ENCODE measurements around the gene TSGA10IP.

Gene TSGA10IP

DNA sequence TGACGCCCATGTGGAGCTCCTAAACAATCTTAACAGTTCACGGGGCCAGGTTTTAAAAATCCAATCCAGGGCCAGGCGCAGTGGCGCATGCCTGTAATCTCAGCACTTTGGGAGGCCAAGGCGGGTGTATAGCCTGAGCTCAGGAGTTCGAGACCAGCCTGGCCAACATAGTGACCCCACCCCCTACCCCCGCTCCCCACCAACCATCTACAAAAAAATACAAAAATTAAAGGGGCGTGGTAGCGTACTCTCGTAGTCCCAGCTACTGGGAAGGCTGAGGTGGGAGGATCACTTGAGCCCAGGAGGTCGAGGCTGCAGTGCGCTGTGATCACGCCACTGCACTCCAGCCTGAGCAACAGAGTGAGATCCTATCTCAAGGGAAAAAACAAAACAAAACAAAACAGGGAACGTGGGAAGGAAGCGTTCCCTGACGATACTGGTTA lies 15.6 kb downstream of the TSGA10IP start:
- CTCF ChIA-PET = interaction anchor here (1.0 to 3.2 kb wide), 5 partner anchors 10 to 70 kb away, joined by 3 to 6 read pairs (median 5); partner anchors contain the start of gene CCDC85B
- peak overlapping the region; percentile 67 to 96 (median 90) for H3K4me3 ChIP-seq (ENCODE audit: control insufficient read depth in 1 of 7, extremely low read depth in 1 of 7, insufficient read depth in 4 of 7, low read depth in 2 of 7, low read length in 6 of 7)

GRCh38 chr11:65961267-65962140 lies 16.2 kb downstream of the TSGA10IP start, which contains the start of gene SART1:
SART1 (plus strand) TSS chr11:65961734; CDS start chr11:65961781, 47 bp downstream.
- POLR2A ChIA-PET = interaction anchor here (0.9 to 1.2 kb wide), 4 partner anchors 38 to 70 kb away, joined by 3 to 5 read pairs (median 4); partner anchors contain the start of gene FOSL1
- under 1% methylated on average over 84 of the region's 97 CpGs for WGBS (ENCODE audit: insufficient coverage)

More for the DNA sequence above, 15.6 kb downstream of the TSGA10IP start:
- Histone ChIP-seq H3K4me1 (ENCODE audit: control extremely low read depth in 1 of 4, control insufficient read depth in 4 of 4, insufficient read depth in 4 of 4, low read length in 3 of 4) (peaks cover 12 to 29% (median 22%) of the 10 kb centered on the region in 4 experiments), H3K36me3 (ENCODE audit: control insufficient read depth in 4 of 4, insufficient read depth in 4 of 4, low read length in 3 of 4) (peaks cover 0 to 23% (median 20%) of the 10 kb centered on the region in 4 experiments), H3K9me3 (ENCODE audit: control extremely low read depth in 1 of 5, control insufficient read depth in 4 of 5, insufficient read depth in 2 of 5, low read depth in 1 of 5, low read length in 4 of 5) (no peaks in the 10 kb centered on the region), H3K27ac (ENCODE audit: insufficient read depth in 1 of 2, low read depth in 1 of 2, low read length in 2 of 2, poor library complexity in 1 of 2, severe bottlenecking in 2 of 2) (peak overlapping the region; percentile 92 to 95), H3K27me3 (replicated peaks in 2 of 5; ENCODE audit: control insufficient read depth in 4 of 5, insufficient read depth in 5 of 5, low read length in 4 of 5) (no peaks in the 10 kb centered on the region)
- DNase-seq = peak in 1 of 3 donors; percentile 12
- 55% methylated on average over 7 of the region's 16 CpGs for WGBS (ENCODE audit: insufficient coverage)
- POLR2A ChIA-PET = interaction anchor here (0.9 to 1.2 kb wide), 3 partner anchors 37 to 69 kb away, joined by 3 to 5 read pairs (median 4); no protein-coding TSS in a partner anchor

DNA sequence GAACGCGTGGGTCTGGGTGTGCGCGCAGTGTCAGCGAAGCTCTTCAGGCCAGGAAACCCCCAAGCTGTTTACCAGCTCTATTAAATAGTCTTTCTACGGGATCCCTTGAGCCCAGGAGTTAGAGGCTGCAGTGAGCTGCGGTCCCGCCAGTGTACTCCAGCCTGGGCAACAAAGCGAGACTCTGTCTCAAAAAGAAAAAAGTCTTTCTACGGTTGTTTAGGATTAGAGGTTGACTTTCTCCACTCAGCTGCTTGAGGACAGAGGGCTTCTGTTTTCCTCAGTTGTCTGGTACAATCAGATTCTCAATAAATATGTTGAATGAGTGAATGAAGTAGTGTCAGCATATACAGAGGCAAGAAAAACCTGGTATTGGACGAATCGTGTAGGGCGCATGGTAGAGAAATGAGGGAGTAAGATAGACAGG lies 16.9 kb downstream of the TSGA10IP start:
- ChIA-PET POLR2A (interaction anchor here (0.5 to 1.2 kb wide), 2 partner anchors 47 to 62 kb away, joined by 3 read pairs; partner anchors contain the start of gene FOSL1), CTCF (interaction anchor here (0.6 to 3.2 kb wide), 4 partner anchors 9 to 68 kb away, joined by 3 to 6 read pairs (median 3); no protein-coding TSS in a partner anchor)
- 4% methylated on average over 13 of the region's 13 CpGs for WGBS (ENCODE audit: insufficient coverage)
- H3K27ac ChIP-seq (ENCODE audit: insufficient read depth in 1 of 2, low read depth in 1 of 2, low read length in 2 of 2, poor library complexity in 1 of 2, severe bottlenecking in 2 of 2) = peak overlapping the region; percentile 34 to 95
- no peaks in the 10 kb centered on the region for H3K9me3 ChIP-seq (ENCODE audit: control extremely low read depth in 1 of 5, control insufficient read depth in 4 of 5, insufficient read depth in 2 of 5, low read depth in 1 of 5, low read length in 4 of 5)
- H3K27me3 ChIP-seq (replicated peaks in 2 of 5; ENCODE audit: control insufficient read depth in 4 of 5, insufficient read depth in 5 of 5, low read length in 4 of 5) = no peaks in the 10 kb centered on the region
- peak overlapping the region in 6 of 7 experiments; percentile 67 to 96 (median 90) for H3K4me3 ChIP-seq (ENCODE audit: control insufficient read depth in 1 of 7, extremely low read depth in 1 of 7, insufficient read depth in 4 of 7, low read depth in 2 of 7, low read length in 6 of 7)
- H3K36me3 ChIP-seq (ENCODE audit: control insufficient read depth in 4 of 4, insufficient read depth in 4 of 4, low read length in 3 of 4) = peaks cover 2 to 36% (median 32%) of the 10 kb centered on the region in 4 experiments
- H3K4me1 ChIP-seq (ENCODE audit: control extremely low read depth in 1 of 4, control insufficient read depth in 4 of 4, insufficient read depth in 4 of 4, low read length in 3 of 4) = peaks cover 12 to 25% (median 22%) of the 10 kb centered on the region in 4 experiments
- DNase-seq = no peak

More at GRCh38 chr11:65961267-65962140, 16.2 kb downstream of the TSGA10IP start, which contains the start of gene SART1:
- H3K9me3 ChIP-seq (ENCODE audit: control extremely low read depth in 1 of 5, control insufficient read depth in 4 of 5, insufficient read depth in 2 of 5, low read depth in 1 of 5, low read length in 4 of 5) = no peaks in the 10 kb centered on the region
- H3K4me3 ChIP-seq (ENCODE audit: control insufficient read depth in 1 of 7, extremely low read depth in 1 of 7, insufficient read depth in 4 of 7, low read depth in 2 of 7, low read length in 6 of 7) = peak within 1 kb of the TSS; percentile 67 to 96 (median 90)
- CTCF ChIA-PET = interaction anchor here (0.6 to 3.2 kb wide), 8 partner anchors 9 to 71 kb away, joined by 3 to 6 read pairs (median 4); partner anchors contain the start of gene CCDC85B
- peaks cover 0 to 29% (median 25%) of the 10 kb centered on the region in 4 experiments for H3K36me3 ChIP-seq (ENCODE audit: control insufficient read depth in 4 of 4, insufficient read depth in 4 of 4, low read length in 3 of 4)
- H3K27ac ChIP-seq (ENCODE audit: insufficient read depth in 1 of 2, low read depth in 1 of 2, low read length in 2 of 2, poor library complexity in 1 of 2, severe bottlenecking in 2 of 2) = peak within 1 kb of the TSS; percentile 92 to 95
- no peaks in the 10 kb centered on the region for H3K27me3 ChIP-seq (replicated peaks in 2 of 5; ENCODE audit: control insufficient read depth in 4 of 5, insufficient read depth in 5 of 5, low read length in 4 of 5)
- DNase-seq = peak; percentile 98 to 99 (median 98)
- H3K4me1 ChIP-seq (ENCODE audit: control extremely low read depth in 1 of 4, control insufficient read depth in 4 of 4, insufficient read depth in 4 of 4, low read length in 3 of 4) = peaks cover 12 to 29% (median 22%) of the 10 kb centered on the region in 4 experiments

- Histone ChIP-seq H3K4me1 (ENCODE audit: control extremely low read depth in 1 of 4, control insufficient read depth in 4 of 4, insufficient read depth in 4 of 4, low read length in 3 of 4) (peaks cover 12 to 22% (median 20%) of the 10 kb centered on the region in 4 experiments), H3K27ac (ENCODE audit: insufficient read depth in 1 of 2, low read depth in 1 of 2, low read length in 2 of 2, poor library complexity in 1 of 2, severe bottlenecking in 2 of 2) (no peak overlapping the region), H3K9me3 (ENCODE audit: control extremely low read depth in 1 of 5, control insufficient read depth in 4 of 5, insufficient read depth in 2 of 5, low read depth in 1 of 5, low read length in 4 of 5) (no peaks in the 10 kb centered on the region), H3K4me3 (ENCODE audit: control insufficient read depth in 1 of 7, extremely low read depth in 1 of 7, insufficient read depth in 4 of 7, low read depth in 2 of 7, low read length in 6 of 7) (no peak overlapping the region), H3K27me3 (replicated peaks in 2 of 5; ENCODE audit: control insufficient read depth in 4 of 5, insufficient read depth in 5 of 5, low read length in 4 of 5) (no peaks in the 10 kb centered on the region), H3K36me3 (ENCODE audit: control insufficient read depth in 4 of 4, insufficient read depth in 4 of 4, low read length in 3 of 4) (peaks cover 8 to 63% (median 49%) of the 10 kb centered on the region in 4 experiments)
- DNase-seq = no peak
- 93% methylated on average over 4 of the region's 10 CpGs for WGBS (ENCODE audit: insufficient coverage)
- ChIA-PET POLR2A (no interaction called here), CTCF (interaction anchor here (0.8 to 1.1 kb wide), 2 partner anchors 81 to 254 kb away, joined by 3 to 4 read pairs; no protein-coding TSS in a partner anchor)
Measured at GRCh38 chr11:65964906-65965305, 19.6 kb downstream of the TSGA10IP start.

DNA sequence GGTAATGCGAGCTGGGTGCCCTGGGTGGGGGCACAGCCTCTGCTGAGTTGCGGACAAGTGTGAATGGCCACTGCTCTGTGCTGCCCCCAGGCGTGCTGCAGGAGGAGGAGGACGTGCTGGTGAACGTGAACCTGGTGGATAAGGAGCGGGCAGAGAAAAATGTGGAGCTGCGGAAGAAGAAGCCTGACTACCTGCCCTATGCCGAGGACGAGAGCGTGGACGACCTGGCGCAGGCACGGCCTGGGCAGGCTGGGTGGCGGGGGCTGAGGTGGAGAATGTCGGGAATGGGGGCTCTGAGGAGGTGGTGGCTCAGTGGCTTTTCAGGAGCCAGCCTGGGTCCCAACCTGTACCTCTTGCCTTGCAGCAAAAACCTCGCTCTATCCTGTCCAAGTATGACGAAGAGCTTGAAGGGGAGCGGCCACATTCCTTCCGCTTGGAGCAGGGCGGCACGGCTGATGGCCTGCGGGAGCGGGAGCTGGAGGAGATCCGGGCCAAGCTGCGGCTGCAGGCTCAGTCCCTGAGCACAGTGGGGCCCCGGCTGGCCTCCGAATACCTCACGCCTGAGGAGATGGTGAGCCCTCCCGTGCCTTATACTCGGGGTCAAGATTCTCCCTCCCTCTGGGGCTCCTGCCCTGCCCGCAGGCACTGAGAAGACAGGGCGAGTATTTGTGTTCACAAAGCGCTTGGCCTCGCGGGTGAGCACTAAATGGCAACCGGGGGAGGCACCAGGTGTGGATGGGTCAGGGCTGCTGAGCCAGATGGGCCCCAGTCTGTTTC lies 20.9 kb downstream of the TSGA10IP start:
- peaks cover 10 to 18% (median 16%) of the 10 kb centered on the region in 4 experiments for H3K4me1 ChIP-seq (ENCODE audit: control extremely low read depth in 1 of 4, control insufficient read depth in 4 of 4, insufficient read depth in 4 of 4, low read length in 3 of 4)
- DNase-seq = no peak
- H3K27me3 ChIP-seq (replicated peaks in 2 of 5; ENCODE audit: control insufficient read depth in 4 of 5, insufficient read depth in 5 of 5, low read length in 4 of 5) = no peaks in the 10 kb centered on the region
- H3K36me3 ChIP-seq (ENCODE audit: control insufficient read depth in 4 of 4, insufficient read depth in 4 of 4, low read length in 3 of 4) = peaks cover 9 to 69% (median 52%) of the 10 kb centered on the region in 4 experiments
- no peak overlapping the region for H3K27ac ChIP-seq (ENCODE audit: insufficient read depth in 1 of 2, low read depth in 1 of 2, low read length in 2 of 2, poor library complexity in 1 of 2, severe bottlenecking in 2 of 2)
- WGBS (ENCODE audit: insufficient coverage) = 98% methylated on average over 32 of the region's 36 CpGs
- H3K9me3 ChIP-seq (ENCODE audit: control extremely low read depth in 1 of 5, control insufficient read depth in 4 of 5, insufficient read depth in 2 of 5, low read depth in 1 of 5, low read length in 4 of 5) = no peaks in the 10 kb centered on the region
- CTCF ChIA-PET = interaction anchor here (0.9 to 1.5 kb wide), 4 partner anchors 50 to 82 kb away, joined by 3 to 5 read pairs (median 4); no protein-coding TSS in a partner anchor
- H3K4me3 ChIP-seq (ENCODE audit: control insufficient read depth in 1 of 7, extremely low read depth in 1 of 7, insufficient read depth in 4 of 7, low read depth in 2 of 7, low read length in 6 of 7) = no peak overlapping the region
- POLR2A ChIA-PET = interaction anchor here (0.7 kb wide), 1 partner anchor 49 kb away, joined by 3 read pairs; no protein-coding TSS in a partner anchor

DNA sequence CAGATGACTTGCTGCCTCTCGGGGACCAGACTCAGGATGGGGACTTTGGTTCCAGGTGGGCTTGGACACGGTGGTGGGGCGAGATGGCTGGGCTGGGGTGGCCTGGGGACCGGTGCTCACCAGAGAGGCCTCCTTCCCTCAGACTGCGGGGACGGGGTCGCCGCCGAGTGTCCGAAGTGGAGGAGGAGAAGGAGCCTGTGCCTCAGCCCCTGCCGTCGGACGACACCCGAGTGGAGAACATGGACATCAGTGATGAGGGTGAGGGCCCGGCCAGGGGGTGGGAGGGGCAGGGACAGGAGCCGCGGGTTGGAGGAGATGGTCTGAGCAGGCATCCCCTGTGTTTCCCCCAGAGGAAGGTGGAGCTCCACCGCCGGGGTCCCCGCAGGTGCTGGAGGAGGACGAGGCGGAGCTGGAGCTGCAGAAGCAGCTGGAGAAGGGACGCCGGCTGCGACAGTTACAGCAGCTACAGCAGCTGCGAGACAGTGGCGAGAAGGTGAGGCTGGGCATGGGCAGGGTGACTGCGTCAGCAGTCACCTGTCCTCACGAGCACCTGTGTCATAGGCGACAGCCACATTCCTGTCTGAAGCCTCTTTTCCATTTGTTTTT lies 22.2 kb downstream of the TSGA10IP start:
- Histone ChIP-seq H3K9me3 (ENCODE audit: control extremely low read depth in 1 of 5, control insufficient read depth in 4 of 5, insufficient read depth in 2 of 5, low read depth in 1 of 5, low read length in 4 of 5) (no peaks in the 10 kb centered on the region), H3K4me1 (ENCODE audit: control extremely low read depth in 1 of 4, control insufficient read depth in 4 of 4, insufficient read depth in 4 of 4, low read length in 3 of 4) (peaks cover 7 to 14% (median 11%) of the 10 kb centered on the region in 4 experiments), H3K4me3 (ENCODE audit: control insufficient read depth in 1 of 7, extremely low read depth in 1 of 7, insufficient read depth in 4 of 7, low read depth in 2 of 7, low read length in 6 of 7) (no peak overlapping the region), H3K27me3 (replicated peaks in 2 of 5; ENCODE audit: control insufficient read depth in 4 of 5, insufficient read depth in 5 of 5, low read length in 4 of 5) (no peaks in the 10 kb centered on the region), H3K36me3 (ENCODE audit: control insufficient read depth in 4 of 4, insufficient read depth in 4 of 4, low read length in 3 of 4) (peaks cover 9 to 71% (median 53%) of the 10 kb centered on the region in 4 experiments), H3K27ac (ENCODE audit: insufficient read depth in 1 of 2, low read depth in 1 of 2, low read length in 2 of 2, poor library complexity in 1 of 2, severe bottlenecking in 2 of 2) (no peak overlapping the region)
- DNase-seq = no peak
- whole genome bisulfite sequencing (ENCODE audit: insufficient coverage) = 97% methylated on average over 23 of the region's 30 CpGs
- POLR2A ChIA-PET = no interaction called here
- CTCF ChIA-PET = interaction anchor here (1.5 kb wide), 1 partner anchor 79 kb away, joined by 3 read pairs; no protein-coding TSS in a partner anchor

Measured in common myeloid progenitor, CD34-positive (primary cell).